Frontal cortex (tissue), 4 donors: ENCODE results near the gene NDC80. TPM values are rescaled to one million over a fixed set of nuclear protein-coding genes. Genes with fewer than 3 reads are reported as not detected.
"Not testable (repeated sequence)": the region's sequence is repeated elsewhere in the genome, so short reads cannot be mapped to it uniquely, and the experiment has no call there.

Experiments used
- DNase-seq, 2 donors: peaks; one replicate each; pipeline ENCODE4 v3.0.0; 2012; ENCODE audit warnings: low spot score in 2 of 2
- FAIRE-seq: peaks from 2 replicates; lab custom pipeline; 2012; peaks lifted over from hg19 to GRCh38; lab: Jason Lieb, UNC
- small RNA-seq: library from RNA; depleted of rRNA; stranded (forward); fragments of <200 nt; gene quantifications from one replicate; pipeline ENCODE3, GENCODE V24; 2014
- total RNA-seq: library from RNA; depleted of rRNA; stranded (reverse); fragments of >200 nt; gene quantifications from one replicate; pipeline ENCODE4 v1.2.3, GENCODE V29; 2014
- donor health status: control.
- donor health status: control.
- donor health status: control.

NDC80 gene
- total RNA-seq, 1 donor from 2014 or later = 4.5 TPM

- no peak for FAIRE-seq
- no peak for DNase-seq
Observed at GRCh38 chr18:2657788-2658458, 86.6 kb downstream of the NDC80 start.

GRCh38 chr18:2660849-2661248, 89.5 kb downstream of the NDC80 start:
- not testable (repeated sequence) for DNase-seq, FAIRE-seq

GRCh38 chr18:2662288-2662687, 90.9 kb downstream of the NDC80 start:
- DNase-seq = not testable (repeated sequence)

GRCh38 chr18:2662990-2663389, 91.6 kb downstream of the NDC80 start:
- no peak for FAIRE-seq

More at GRCh38 chr18:2662288-2662687, 90.9 kb downstream of the NDC80 start:
- not testable (repeated sequence) for FAIRE-seq

More at GRCh38 chr18:2662990-2663389, 91.6 kb downstream of the NDC80 start:
- no peak for DNase-seq

Small RNA genes within 50 kb of the gene (small RNA-seq; reads per million reads assigned to genes)
- not detected for gene RF00019
- gene RF01233 = not detected
- not detected for gene RNU6-340P

Other genes with a start within 250 kb of the NDC80 start
- gene METTL4, start 52 bp upstream of the NDC80 start, total RNA-seq = 16.7 TPM
- gene SMCHD1, start 84.2 kb downstream of the NDC80 start, total RNA-seq = 156 TPM